Type B pancreatic cell (in vitro differentiated cells): ENCODE results near the gene RASSF8. TPM values are rescaled to one million over a fixed set of nuclear protein-coding genes. Genes with fewer than 3 reads are reported as not detected.

Experiments used
- DNase-seq: peaks from one replicate; pipeline ENCODE4 v3.0.0; 2021; ENCODE audit warnings: mixed read lengths; ENCODE audit not compliant: unreplicated experiment; ENCODE audit errors: extremely low spot score
- H3K27ac Mint-ChIP-seq: 2 replicates; pipeline ENCODE4 v1.8.0; 2021; ENCODE audit warnings: mild to moderate bottlenecking, mixed read lengths
- H3K27me3 Mint-ChIP-seq: 2 replicates; pipeline ENCODE4 v1.8.0; 2021; ENCODE audit warnings: mixed read lengths
- H3K36me3 Mint-ChIP-seq: 2 replicates; pipeline ENCODE4 v1.8.0; 2021; ENCODE audit warnings: mixed read lengths
- H3K4me1 Mint-ChIP-seq: one replicate; pipeline ENCODE4 v1.8.0; 2021; ENCODE audit warnings: mixed read lengths; ENCODE audit not compliant: unreplicated experiment
- H3K4me3 Mint-ChIP-seq: 2 replicates; pipeline ENCODE4 v1.8.0; 2021; ENCODE audit warnings: mild to moderate bottlenecking, mixed read lengths
- H3K9me3 Mint-ChIP-seq: 2 replicates; pipeline ENCODE4 v1.8.0; 2021; ENCODE audit warnings: mixed read lengths
- CTCF ChIP-seq: fragments of 200-600 bp; sonication (generic); conservative IDR thresholded peaks from 2 replicates; pipeline ENCODE4 v1.5.0; 2021; ENCODE audit warnings: antibody characterized with exemption, mild to moderate bottlenecking
- long read RNA-seq: library from polyadenylated mRNA; unstranded; transcript quantifications from one replicate; pipeline ENCODE4 v2.0.0, GENCODE V29; 2020
- total RNA-seq: library from RNA; stranded (reverse); gene quantifications from 2 replicates; pipeline ENCODE4 v1.2.1, GENCODE V29; 2021; ENCODE audit warnings: low replicate concordance

The RASSF8 gene
- 46.3 and 65.1 TPM in 2 replicates for total RNA-seq
- long read RNA-seq, partial matches to known transcripts: 0 of 6 reads
- long read RNA-seq, other reads (novel, unspliced or antisense): 6 of 6 reads

- TF ChIP-seq CTCF: no peak
- H3K36me3 Mint-ChIP-seq: peaks cover 36% of the 10 kb centered on the region
- peak within 1 kb of the TSS; percentile 96 for H3K4me3 Mint-ChIP-seq
Observed at GRCh38 chr12:25958428-25959070, at the start of gene RASSF8. Gene RASSF8 (plus strand): TSS chr12:25958682. CDS start chr12:26055344, 96,662 bp downstream.

GRCh38 chr12:25914551-25914950 lies 43.9 kb upstream of the RASSF8 start:
- Mint-ChIP-seq H3K36me3 (peaks cover 8% of the 10 kb centered on the region), H3K9me3 (no peaks in the 10 kb centered on the region)

More at GRCh38 chr12:25958428-25959070, at the start of gene RASSF8:
- peaks cover 12% of the 10 kb centered on the region for H3K4me1 Mint-ChIP-seq
- DNase-seq: peak; percentile 81
- H3K27ac Mint-ChIP-seq: peak within 1 kb of the TSS; percentile 94
- H3K27me3 Mint-ChIP-seq: peaks cover 3% of the 10 kb centered on the region
- H3K9me3 Mint-ChIP-seq: no peaks in the 10 kb centered on the region

GRCh38 chr12:25924491-25925001 lies 33.9 kb upstream of the RASSF8 start:
- Mint-ChIP-seq H3K4me1 (no peaks in the 10 kb centered on the region), H3K36me3 (no peaks in the 10 kb centered on the region), H3K27ac (no peak overlapping the region), H3K27me3 (no peaks in the 10 kb centered on the region), H3K4me3 (no peak overlapping the region), H3K9me3 (peaks cover 4% of the 10 kb centered on the region)
- DNase-seq: no peak
- no peak for TF ChIP-seq CTCF

More at GRCh38 chr12:25914551-25914950, 43.9 kb upstream of the RASSF8 start:
- no peak for TF ChIP-seq CTCF
- Mint-ChIP-seq H3K4me3 (no peak overlapping the region), H3K4me1 (peaks cover 4% of the 10 kb centered on the region), H3K27ac (no peak overlapping the region), H3K27me3 (no peaks in the 10 kb centered on the region)
- DNase-seq: no peak

- DNase-seq: no peak
- Mint-ChIP-seq H3K27me3 (no peaks in the 10 kb centered on the region), H3K4me1 (no peaks in the 10 kb centered on the region), H3K27ac (no peak overlapping the region), H3K4me3 (no peak overlapping the region), H3K9me3 (peaks cover 4% of the 10 kb centered on the region), H3K36me3 (no peaks in the 10 kb centered on the region)
- no peak for TF ChIP-seq CTCF
Observed at GRCh38 chr12:25925064-25925463, 33.4 kb upstream of the RASSF8 start.

GRCh38 chr12:25926536-25926935 lies 31.9 kb upstream of the RASSF8 start:
- H3K27ac Mint-ChIP-seq: no peak overlapping the region
- peaks cover 5% of the 10 kb centered on the region for H3K27me3 Mint-ChIP-seq
- H3K9me3 Mint-ChIP-seq: peaks cover 10% of the 10 kb centered on the region
- H3K4me1 Mint-ChIP-seq: no peaks in the 10 kb centered on the region
- no peak for DNase-seq
- peaks cover 5% of the 10 kb centered on the region for H3K36me3 Mint-ChIP-seq
- no peak for TF ChIP-seq CTCF
- no peak overlapping the region for H3K4me3 Mint-ChIP-seq
